Mesangial cell (primary cell): Measurements from ENCODE around the gene SLC9C1. TPM values are rescaled to one million over a fixed set of nuclear protein-coding genes. Genes with fewer than 3 reads are reported as not detected.

Experiments
- total RNA-seq: library from RNA; depleted of rRNA; stranded (reverse); fragments of >200 nt; gene quantifications from 2 replicates; pipeline ENCODE4 v1.2.3, GENCODE V29; 2015

Gene SLC9C1
- total RNA-seq = not detected in 2 replicates

DNA sequence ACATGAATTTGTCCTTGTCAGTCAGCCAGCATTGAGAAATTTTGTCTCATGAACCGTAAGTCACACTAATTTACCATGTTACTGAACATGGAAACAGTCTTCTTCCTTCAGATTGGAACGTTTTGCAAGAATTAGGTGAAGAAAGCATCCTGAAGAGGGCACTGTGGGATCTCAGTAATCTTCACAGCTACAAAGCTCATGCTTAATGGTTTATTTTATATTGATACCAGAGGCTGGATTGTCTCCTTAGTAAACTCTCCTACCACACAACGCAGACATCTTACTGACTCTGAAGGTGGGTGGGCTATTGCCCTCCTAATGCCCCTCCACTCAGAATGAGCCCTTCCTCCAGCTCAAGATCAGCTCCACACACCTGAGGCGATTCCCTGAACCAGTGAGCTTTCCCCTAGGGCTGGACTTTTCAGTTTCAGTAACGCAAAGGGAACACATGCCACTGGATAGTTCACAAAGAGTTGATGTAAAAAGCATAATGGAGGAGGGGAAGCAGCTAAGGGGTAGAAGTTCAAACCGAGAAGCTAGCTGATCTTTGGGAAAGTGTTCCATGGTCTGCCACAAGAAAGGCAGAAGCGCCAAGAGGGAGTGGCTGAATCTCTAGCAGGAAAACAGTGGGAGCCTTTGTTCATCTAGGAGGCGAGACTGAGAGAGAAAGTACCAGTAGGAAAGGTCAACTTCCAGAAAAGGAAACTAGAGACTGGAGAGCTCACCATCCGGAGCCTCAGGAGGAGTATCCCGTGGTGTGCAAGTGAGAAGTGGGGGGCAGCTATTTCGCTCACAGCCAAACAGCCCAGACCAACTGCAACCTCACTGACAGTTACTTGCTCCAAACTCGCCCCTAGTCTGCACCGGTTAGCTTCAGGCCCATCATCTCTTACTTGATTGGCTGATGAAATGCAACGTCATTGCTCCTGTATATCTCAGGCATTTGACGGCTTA is at the start of gene SLC9C1:
TSS of gene SLC9C1 (minus strand) at position 849 of the 954 bp plus-strand sequence. CDS start 7,425 bp downstream, outside the sequence.

DNA sequence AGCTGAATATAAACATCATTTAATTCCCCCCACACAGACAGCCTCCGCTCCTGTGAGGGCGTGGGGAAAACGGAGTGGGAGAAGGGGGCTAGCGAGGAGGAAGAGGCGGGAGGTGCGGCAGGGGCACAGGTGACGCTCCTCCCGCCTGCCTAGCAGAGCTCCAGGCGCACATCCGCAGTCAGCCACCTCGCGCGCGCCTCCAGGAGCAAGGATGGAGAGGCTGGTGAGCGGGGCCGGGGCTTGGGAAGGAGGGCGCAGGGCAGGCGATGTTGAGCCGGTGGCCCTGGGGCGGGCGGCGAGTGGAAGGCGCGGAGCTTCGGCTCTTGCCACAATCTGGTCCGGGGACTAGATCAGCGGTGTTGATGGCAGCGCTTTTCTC is 39.0 kb upstream of the SLC9C1 start, which contains the start of gene CD200:
TSS of gene CD200 (plus strand) at position 155 of the 379 bp plus-strand sequence. CDS start at position 212, 57 bp downstream.

DNA sequence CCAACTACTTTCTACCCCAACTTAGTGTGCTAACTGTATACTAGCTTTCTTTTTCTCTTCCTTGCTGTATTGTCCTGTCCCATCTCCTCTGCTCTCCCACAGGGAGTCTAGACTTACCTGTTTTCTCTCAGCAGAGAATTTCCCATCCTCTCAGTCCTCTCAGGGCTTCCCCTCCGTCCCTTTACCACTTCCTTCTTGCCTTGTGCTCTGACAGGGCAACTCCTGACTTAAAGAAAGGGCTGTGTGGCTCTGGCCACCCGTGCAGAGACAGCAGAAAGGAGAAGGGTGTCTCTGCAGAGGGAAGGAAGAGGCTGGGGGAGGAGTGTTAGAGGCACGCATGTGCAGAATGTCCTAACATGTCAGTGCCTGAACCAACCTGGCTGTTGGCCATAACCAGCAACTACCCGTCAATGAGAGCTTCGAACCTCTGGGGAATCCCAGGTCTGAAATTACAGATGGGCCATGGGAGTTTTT is 161.0 kb downstream of the SLC9C1 start, which contains the start of gene GCSAM:
TSS of gene GCSAM (minus strand) at position 274 of the 474 bp plus-strand sequence. CDS start at position 146, 128 bp downstream.

Other genes starting within 250 kb of the SLC9C1 start
- 13.1 and 15.0 TPM in 2 replicates for gene C3orf52, start 207.8 kb downstream of the SLC9C1 start, total RNA-seq
- not detected in 2 replicates for gene GCSAM, start 161.0 kb downstream of the SLC9C1 start, total RNA-seq
- gene CD200, start 38.9 kb upstream of the SLC9C1 start, total RNA-seq = 7.0 and 27.0 TPM in 2 replicates
- gene BTLA, start 205.3 kb upstream of the SLC9C1 start, total RNA-seq = not detected in 2 replicates